Measurements from ENCODE around the gene IFT20.

The IFT20 gene, protein sequence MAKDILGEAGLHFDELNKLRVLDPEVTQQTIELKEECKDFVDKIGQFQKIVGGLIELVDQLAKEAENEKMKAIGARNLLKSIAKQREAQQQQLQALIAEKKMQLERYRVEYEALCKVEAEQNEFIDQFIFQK

DNA sequence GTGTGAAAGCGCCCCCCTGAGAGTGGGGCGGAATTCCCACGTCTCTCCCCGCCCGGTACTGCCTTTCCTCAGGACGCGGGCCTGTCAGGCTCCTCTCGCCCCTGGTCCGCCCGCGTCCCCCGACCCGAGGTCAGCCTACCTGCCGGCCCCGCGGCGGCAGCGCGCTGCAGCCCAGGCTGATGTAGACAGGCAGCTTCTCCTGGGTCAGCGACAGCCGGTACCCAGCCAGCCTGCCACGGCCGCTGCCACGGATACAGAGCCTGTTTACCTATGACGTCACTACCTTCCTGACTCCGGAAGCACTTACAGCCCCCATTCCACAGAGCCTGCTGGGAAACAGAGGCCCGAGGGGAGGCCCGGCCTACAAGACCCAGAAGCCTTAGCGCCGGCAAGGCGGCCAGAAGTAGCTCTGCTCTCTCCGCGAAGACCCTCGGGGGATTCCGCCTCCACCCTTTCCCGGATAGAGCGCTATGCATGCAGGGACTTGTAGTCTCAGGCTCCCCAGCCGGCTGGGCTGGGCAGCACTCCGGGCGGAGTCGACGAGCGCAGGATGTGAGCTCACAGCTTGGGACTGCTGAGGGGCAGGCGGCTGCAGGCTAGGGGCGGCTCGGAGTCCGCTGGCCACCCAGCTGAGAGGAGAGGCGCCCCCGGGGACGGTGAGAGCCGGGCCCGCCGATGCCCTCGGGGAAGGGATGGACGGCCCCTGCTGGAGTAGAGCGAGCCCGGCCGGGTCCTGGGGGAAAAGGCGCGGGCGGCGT lies at the start of gene IFT20, which contains the start of gene TNFAIP1:
TSS of gene IFT20 (minus strand) at position 272 of the 758 bp plus-strand sequence. CDS start 3,487 bp downstream, outside the sequence.
TSS of gene TNFAIP1 (plus strand) at position 561 of the 758 bp plus-strand sequence. CDS start 3,761 bp downstream, outside the sequence.
- DNase-seq (ENCODE audit: low read depth) = peak; percentile 99

GRCh38 chr17:28385037-28385400 lies 49.7 kb upstream of the IFT20 start:
- DNase-seq (ENCODE audit: low read depth) = no peak

DNA sequence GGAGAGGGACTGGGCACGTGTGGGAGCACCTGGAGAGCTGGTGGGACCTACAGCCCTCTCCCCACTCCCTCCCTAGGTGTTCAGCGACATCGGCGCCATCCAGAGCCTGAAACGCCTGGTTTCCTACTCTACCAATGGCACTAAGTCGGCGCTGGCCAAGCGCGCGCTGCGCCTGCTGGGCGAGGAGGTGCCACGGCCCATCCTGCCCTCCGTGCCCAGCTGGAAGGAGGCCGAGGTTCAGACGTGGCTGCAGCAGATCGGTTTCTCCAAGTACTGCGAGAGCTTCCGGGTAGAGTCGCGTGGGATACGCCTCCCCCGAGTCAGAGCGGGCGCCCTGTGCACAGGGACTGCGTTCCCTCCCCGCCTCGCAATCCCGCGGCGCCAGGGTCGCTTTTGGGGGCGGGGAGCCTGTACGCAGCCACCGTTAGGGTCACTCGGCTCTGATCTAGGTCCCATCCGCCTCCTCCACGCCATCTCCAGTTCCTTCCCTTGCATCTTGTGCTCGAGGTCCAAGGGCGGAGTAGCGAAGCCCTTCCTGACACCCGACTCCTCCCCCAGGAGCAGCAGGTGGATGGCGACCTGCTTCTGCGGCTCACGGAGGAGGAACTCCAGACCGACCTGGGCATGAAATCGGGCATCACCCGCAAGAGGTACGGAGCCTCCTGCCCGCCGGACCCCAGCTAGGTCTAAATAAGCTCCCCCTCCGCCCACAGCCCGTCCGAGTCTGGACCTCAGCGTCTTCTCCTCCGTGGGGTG lies 49.2 kb upstream of the IFT20 start:
- no peak for DNase-seq (ENCODE audit: low read depth)

GRCh38 chr17:28381141-28381825 lies 46.0 kb upstream of the IFT20 start:
- DNase-seq (ENCODE audit: low read depth) = no peak

DNA sequence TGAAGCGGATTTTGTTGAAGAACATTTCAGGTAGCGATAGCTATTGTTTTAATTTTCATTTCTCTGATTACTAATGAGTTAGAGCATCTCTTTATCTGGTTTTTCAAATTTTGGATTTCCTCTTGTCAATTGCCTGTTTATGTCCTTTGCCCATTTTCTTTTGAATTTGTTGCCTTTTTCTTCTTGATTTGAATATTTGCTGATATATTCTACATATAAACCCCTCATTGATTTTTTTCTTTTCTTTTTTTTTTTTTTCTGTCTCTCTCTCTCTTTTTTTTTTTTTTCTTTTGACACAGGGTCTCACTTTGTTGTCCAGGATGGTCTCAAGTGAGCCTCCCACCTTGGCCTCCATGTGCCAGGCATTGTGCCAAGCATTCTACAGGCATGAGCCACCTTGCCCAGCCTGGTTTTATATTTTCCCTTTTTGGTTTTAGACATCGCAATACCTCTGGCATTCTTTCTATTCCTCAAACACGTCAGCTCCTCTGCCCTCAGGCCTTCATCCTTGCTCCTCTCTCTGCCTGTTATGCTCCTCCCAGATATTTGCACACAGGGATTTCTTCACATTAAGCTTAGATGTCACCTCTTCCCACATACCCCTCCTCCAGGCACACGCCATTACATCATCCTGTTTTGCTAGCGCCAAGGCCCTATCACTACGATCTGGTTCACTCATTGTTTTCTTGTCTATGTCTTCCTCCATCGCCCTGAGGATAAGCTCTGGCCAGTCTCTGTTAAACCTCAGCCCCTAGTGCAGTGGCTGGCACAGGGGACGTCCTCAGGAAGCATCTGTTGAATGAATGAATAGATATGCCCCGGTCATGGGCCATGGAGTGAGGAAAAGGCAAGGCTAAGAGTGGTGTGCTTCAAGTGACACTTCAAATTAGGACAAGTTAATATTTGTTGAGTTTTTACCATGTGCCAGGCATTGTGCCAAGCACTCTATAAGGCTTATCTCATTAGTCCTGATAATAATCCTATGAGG lies 44.8 kb upstream of the IFT20 start:
- peak; percentile 63 for DNase-seq (ENCODE audit: low read depth)

GRCh38 chr17:28372945-28373274 lies 37.6 kb upstream of the IFT20 start:
- DNase-seq (ENCODE audit: low read depth) = no peak

GRCh38 chr17:28372203-28372944 lies 37.1 kb upstream of the IFT20 start:
- DNase-seq (ENCODE audit: low read depth) = no peak

GRCh38 chr17:28371245-28372202 lies 36.3 kb upstream of the IFT20 start, which contains the start of gene SARM1:
Gene SARM1, plus strand, starts transcription at chr17:28371694. Its CDS starts 339 bp downstream, at chr17:28372033.
- DNase-seq (ENCODE audit: low read depth) = peak; percentile 58

GRCh38 chr17:28370744-28371103 lies 35.5 kb upstream of the IFT20 start:
- no peak for DNase-seq (ENCODE audit: low read depth)

DNA sequence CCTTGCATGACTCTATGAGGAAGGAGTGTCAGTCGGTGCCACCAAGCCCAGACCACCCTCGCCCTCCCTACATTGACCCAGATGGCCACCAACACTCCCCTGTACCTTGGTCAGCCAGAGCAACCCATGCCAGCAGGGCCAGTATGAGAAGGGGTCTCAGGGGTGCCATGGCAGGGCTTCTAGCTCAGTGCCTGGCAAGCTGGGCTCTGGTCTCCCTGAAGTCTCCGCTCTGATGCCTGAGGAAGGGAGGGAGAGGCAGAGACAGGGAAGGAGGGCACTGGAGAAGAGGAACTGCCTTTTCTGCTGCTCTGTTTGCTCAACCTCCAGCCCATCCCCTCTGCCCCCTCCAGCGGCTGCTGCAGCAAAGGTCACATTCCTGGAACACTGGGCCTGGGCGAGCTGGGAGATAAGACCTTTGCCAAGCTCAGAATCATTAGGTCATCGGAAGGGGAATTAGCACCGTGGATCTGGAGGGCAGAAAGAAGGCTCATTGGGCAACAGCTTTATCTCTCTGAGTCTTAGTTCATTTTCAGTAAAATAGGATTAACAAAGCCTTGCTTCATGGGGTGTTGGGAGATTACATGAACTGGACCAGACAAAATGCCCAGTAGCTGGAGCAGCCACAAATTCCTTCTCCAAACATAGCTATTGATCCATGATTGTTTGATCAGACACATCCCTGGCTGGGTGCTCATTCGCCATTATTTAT lies 34.9 kb upstream of the IFT20 start, which contains the start of gene VTN:
TSS of gene VTN (minus strand) at position 273 of the 709 bp plus-strand sequence. CDS start at position 169, 104 bp downstream.
- DNase-seq (ENCODE audit: low read depth) = no peak

DNA sequence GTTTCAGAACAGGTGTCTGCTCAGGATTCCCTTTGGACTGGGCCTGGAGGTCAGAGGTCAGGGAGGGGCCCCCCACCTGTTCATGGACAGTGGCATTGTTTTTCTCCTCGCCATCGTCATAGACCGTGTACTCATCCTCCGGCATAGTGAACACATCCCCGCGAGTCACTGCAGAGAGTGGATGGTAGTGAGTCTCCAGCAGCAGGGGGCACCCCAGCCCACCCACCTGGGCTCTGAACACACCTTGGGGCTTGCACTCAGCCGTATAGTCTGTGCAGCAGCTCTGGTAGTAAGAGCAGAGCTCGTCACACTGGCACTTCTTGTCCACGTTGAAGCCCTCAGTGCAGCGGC lies 34.4 kb upstream of the IFT20 start:
- no peak for DNase-seq (ENCODE audit: low read depth)

DNA sequence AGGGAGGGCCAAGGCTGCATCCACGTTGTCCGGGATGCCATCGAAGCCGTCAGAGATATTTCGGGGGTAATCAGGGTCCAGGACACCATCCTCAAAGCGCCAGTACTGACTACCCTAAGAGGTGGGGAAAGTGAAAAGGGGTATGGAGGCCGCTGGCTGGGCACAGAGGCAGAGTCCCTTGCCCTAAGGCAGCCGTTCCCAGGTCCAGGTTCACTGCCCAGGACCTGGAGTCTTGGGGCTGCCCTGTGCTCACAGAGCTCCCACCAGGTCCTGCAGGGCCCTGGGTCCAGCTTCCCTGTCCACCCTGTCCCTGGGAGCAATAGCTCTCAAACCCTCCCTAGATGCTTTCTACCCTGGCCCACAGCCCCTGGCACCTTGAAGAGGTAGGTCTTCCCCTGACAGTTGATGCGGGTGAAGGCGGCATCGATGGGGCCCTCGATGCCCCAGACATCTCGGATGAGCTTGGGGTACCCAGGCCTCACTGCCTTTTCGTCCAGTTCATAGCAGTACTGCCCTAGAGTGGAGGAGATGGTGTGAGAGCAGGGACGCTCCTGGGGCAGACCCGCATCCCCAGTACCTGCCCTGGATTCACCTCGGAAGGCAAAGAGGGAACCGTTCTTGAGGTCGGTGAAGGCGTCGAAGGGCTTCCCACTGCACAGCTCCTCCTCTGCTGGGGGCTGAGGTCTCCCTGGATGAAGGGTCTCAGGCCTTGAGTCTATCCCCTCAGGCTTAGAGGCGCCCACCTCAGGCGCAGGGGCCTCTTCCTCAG lies 33.8 kb upstream of the IFT20 start:
- DNase-seq (ENCODE audit: low read depth) = no peak

- no peak for DNase-seq (ENCODE audit: low read depth)
Observed at GRCh38 chr17:28368306-28368831, 33.1 kb upstream of the IFT20 start.

DNA sequence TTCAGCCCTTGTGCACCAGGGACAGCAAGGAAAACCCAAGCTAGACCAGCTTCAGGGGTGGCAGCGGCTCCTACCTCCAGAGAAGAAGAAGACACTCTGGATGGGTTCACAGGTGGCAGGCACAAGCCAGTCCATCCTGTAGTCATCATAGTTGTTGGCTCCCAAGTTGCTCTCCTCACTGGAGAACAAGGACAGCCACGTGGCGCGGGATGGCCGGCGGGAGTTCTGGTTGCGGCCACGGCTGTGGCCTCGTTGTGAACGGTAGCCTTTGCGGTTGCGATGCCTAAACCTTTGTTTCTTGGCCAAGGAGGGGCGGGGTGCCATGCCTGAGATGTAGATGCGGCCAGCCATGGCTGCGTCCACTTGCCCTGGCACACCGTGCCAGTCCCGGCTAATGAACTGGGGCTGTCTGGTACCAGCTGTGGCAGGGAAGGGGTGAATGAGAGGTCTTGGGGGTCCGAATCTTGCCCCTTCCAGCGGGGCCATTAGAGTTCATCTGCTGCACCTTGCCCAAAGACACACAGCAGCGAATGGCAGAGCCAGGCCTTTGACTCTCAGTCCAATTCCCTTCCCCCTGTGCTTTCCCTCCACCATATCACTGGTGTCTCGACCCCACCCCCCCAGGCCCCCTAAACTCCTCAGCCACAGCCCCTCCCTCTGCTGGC lies 32.5 kb upstream of the IFT20 start:
- DNase-seq (ENCODE audit: low read depth) = no peak

DNA sequence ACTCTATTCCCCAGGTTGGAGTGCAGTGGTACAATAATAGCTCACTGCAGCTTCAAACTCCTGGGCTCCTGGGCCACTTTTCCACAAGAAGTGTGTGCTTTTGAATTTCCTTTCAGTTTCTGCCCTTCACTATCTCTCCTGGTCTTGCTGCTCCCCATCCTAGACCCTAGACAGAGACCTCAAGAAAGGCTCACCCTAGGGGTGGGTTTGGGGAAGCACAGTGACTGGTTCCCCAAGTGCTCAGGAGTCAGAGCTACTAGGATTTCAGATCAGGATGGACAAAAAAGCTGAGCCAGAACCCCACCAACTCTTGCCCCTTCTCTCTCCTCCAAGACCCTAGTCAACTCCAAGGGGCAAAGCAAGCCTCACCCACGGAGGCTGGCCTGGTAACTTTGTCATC lies 31.3 kb upstream of the IFT20 start:
- DNase-seq (ENCODE audit: low read depth) = no peak

GRCh38 chr17:28365487-28365886 lies 30.2 kb upstream of the IFT20 start:
- DNase-seq (ENCODE audit: low read depth) = no peak

Measured in CMK (cell line).